22Rv1 (cell line): ENCODE measurements around the gene BCAN.
A peak's percentile ranks its signal among the peaks of the same experiment; 100 is the strongest.

ENCODE experiments used
- H3K27ac ChIP-seq: fragments of 450-650 bp; 2 replicates; pipeline ENCODE4 v1.5.1; 2017
- CTCF ChIP-seq: fragments of 450-650 bp; IDR thresholded peaks from 2 replicates; pipeline ENCODE4 v1.5.1; 2017; ENCODE audit warnings: mild to moderate bottlenecking
- ZFX ChIP-seq: fragments of 450-650 bp; IDR thresholded peaks from 2 replicates; pipeline ENCODE4 v1.6.1; 2017; ENCODE audit warnings: antibody characterized with exemption, borderline replicate concordance

Gene BCAN

GRCh38 chr1:156704930-156705320, 63.0 kb downstream of the BCAN start:
- H3K27ac ChIP-seq: no peak overlapping the region

DNA sequence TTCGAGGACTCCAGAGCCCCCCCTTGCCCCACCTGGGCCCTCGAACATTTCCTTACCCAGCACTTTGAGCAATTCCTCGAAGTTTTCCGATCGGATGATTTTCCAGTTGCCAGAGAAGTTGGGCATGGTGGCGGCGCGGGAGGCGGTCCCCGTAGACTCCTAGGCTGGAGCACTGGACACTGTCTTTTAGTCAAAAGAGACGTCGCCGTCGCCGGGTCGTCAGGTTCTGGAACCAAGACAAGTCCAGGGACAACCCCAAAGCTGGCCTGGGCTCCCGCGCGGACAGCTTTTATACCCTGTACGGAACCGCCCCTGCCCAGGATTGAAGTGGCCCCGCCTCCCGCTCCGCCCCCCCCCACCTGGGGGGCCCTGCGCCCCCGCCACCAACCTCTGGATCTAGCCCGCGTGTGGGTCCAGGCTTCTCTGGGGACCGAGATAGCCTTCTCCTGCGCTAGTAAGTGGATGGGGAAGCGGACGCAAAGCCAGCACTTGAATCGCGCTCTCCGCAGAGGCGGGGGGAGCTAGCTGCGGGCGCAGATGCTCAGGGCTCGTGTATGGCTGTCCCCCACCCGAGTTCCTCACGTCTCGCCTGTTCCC, 63.5 kb downstream of the BCAN start, which contains the start of gene CRABP2:
Gene CRABP2 (minus strand): TSS at position 263 of the 597 bp plus-strand sequence. CDS start 137 bp downstream, at position 126.
- H3K27ac ChIP-seq: no peak within 1 kb of the TSS

More at GRCh38 chr1:156704930-156705320, 63.0 kb downstream of the BCAN start:
- TF ChIP-seq ZFX (no peak), CTCF (no peak)

GRCh38 chr1:156705918-156706656, 64.2 kb downstream of the BCAN start:
- no peak overlapping the region for H3K27ac ChIP-seq
- no peak for TF ChIP-seq ZFX
- peak; percentile 100 for TF ChIP-seq CTCF

More for the DNA sequence above, 63.5 kb downstream of the BCAN start, which contains the start of gene CRABP2:
- TF ChIP-seq CTCF (no peak), ZFX (no peak)

GRCh38 chr1:156706657-156707416, 64.9 kb downstream of the BCAN start:
- TF ChIP-seq ZFX: no peak
- no peak for TF ChIP-seq CTCF
- H3K27ac ChIP-seq: no peak overlapping the region

GRCh38 chr1:156707417-156708217, 65.7 kb downstream of the BCAN start:
- H3K27ac ChIP-seq: no peak overlapping the region; the same call in 1 of the 2 replicates
- no peak for TF ChIP-seq CTCF
- TF ChIP-seq ZFX: no peak

GRCh38 chr1:156708218-156708661, 66.3 kb downstream of the BCAN start:
- no peak overlapping the region; the same call in none of the 2 replicates for H3K27ac ChIP-seq

More at GRCh38 chr1:156708218-156708661, 66.3 kb downstream of the BCAN start:
- no peak for TF ChIP-seq CTCF
